Measurements from ENCODE around the gene PPT1.

PPT1 gene

GRCh38 chr1:40067851-40068250 lies 29.2 kb downstream of the PPT1 start:
- Histone ChIP-seq H3K4me1 (ENCODE audit: low read length) (peaks cover 28% of the 10 kb centered on the region), H3K4me3 (ENCODE audit: low read length) (no peak overlapping the region), H3K79me2 (ENCODE audit: low read length) (peaks cover 21% of the 10 kb centered on the region; the same call in 1 of the 2 replicates), H3K36me3 (replicated peaks; ENCODE audit: insufficient read depth, low read length) (peaks cover 15% of the 10 kb centered on the region), H3F3A (ENCODE audit: insufficient read depth, low read length) (peaks cover 20% of the 10 kb centered on the region), H3K27me3 (replicated peaks; ENCODE audit: insufficient read depth, low read length) (no peaks in the 10 kb centered on the region), H3K27ac (ENCODE audit: low read length) (no peak overlapping the region), H2AFZ (ENCODE audit: low read length) (no peak overlapping the region), H3K9ac (ENCODE audit: low read length) (no peak overlapping the region), H4K20me1 (ENCODE audit: insufficient read depth, low read length) (no peaks in the 10 kb centered on the region), H3K4me2 (ENCODE audit: low read depth, low read length) (no peak overlapping the region), H3K9me3 (replicated peaks; ENCODE audit: insufficient read depth, low read length) (no peaks in the 10 kb centered on the region), H3K9me2 (replicated peaks; ENCODE audit: insufficient read depth, low read length) (no peaks in the 10 kb centered on the region)
- DNase-seq, result no peak
- TF ChIP-seq EZH2 (optimal IDR thresholded peaks at IDR 0.05; ENCODE audit: low read depth, low read length) (no peak), CTCF (IDR thresholded peaks at IDR 0.05; ENCODE audit: low read length) (no peak), EZH2phosphoT487 (IDR thresholded peaks at IDR 0.05; ENCODE audit: low read length) (no peak)

GRCh38 chr1:40067023-40067422 lies 30.0 kb downstream of the PPT1 start:
- H3K27me3 ChIP-seq (replicated peaks; ENCODE audit: insufficient read depth, low read length), result no peaks in the 10 kb centered on the region
- H2AFZ ChIP-seq (ENCODE audit: low read length), result no peak overlapping the region
- H3K36me3 ChIP-seq (replicated peaks; ENCODE audit: insufficient read depth, low read length), result peaks cover 15% of the 10 kb centered on the region
- H3K4me3 ChIP-seq (ENCODE audit: low read length), result no peak overlapping the region
- TF ChIP-seq EZH2phosphoT487 (IDR thresholded peaks at IDR 0.05; ENCODE audit: low read length), result no peak
- TF ChIP-seq CTCF (IDR thresholded peaks at IDR 0.05; ENCODE audit: low read length), result no peak
- no peak for TF ChIP-seq EZH2 (optimal IDR thresholded peaks at IDR 0.05; ENCODE audit: low read depth, low read length)
- H3K27ac ChIP-seq (ENCODE audit: low read length), result no peak overlapping the region
- peaks cover 30% of the 10 kb centered on the region for H3K4me1 ChIP-seq (ENCODE audit: low read length)
- peaks cover 16% of the 10 kb centered on the region for H3F3A ChIP-seq (ENCODE audit: insufficient read depth, low read length)
- no peak overlapping the region for H3K9ac ChIP-seq (ENCODE audit: low read length)
- no peaks in the 10 kb centered on the region for H4K20me1 ChIP-seq (ENCODE audit: insufficient read depth, low read length)
- no peaks in the 10 kb centered on the region for H3K9me3 ChIP-seq (replicated peaks; ENCODE audit: insufficient read depth, low read length)
- peaks cover 27% of the 10 kb centered on the region for H3K79me2 ChIP-seq (ENCODE audit: low read length)
- no peak overlapping the region for H3K4me2 ChIP-seq (ENCODE audit: low read depth, low read length)
- no peaks in the 10 kb centered on the region for H3K9me2 ChIP-seq (replicated peaks; ENCODE audit: insufficient read depth, low read length)
- no peak for DNase-seq

- Histone ChIP-seq H3F3A (ENCODE audit: insufficient read depth, low read length) (peaks cover 26% of the 10 kb centered on the region), H3K79me2 (ENCODE audit: low read length) (peaks cover 48% of the 10 kb centered on the region), H3K9me2 (replicated peaks; ENCODE audit: insufficient read depth, low read length) (no peaks in the 10 kb centered on the region), H3K27ac (ENCODE audit: low read length) (peak overlapping the region; percentile 81), H3K4me1 (ENCODE audit: low read length) (peaks cover 51% of the 10 kb centered on the region), H3K4me2 (ENCODE audit: low read depth, low read length) (peak overlapping the region; percentile 13), H2AFZ (ENCODE audit: low read length) (no peak overlapping the region), H4K20me1 (ENCODE audit: insufficient read depth, low read length) (no peaks in the 10 kb centered on the region), H3K9me3 (replicated peaks; ENCODE audit: insufficient read depth, low read length) (no peaks in the 10 kb centered on the region), H3K36me3 (replicated peaks; ENCODE audit: insufficient read depth, low read length) (peaks cover 32% of the 10 kb centered on the region), H3K9ac (ENCODE audit: low read length) (no peak overlapping the region), H3K27me3 (replicated peaks; ENCODE audit: insufficient read depth, low read length) (no peaks in the 10 kb centered on the region), H3K4me3 (ENCODE audit: low read length) (no peak overlapping the region)
- TF ChIP-seq CTCF (IDR thresholded peaks at IDR 0.05; ENCODE audit: low read length), result no peak
- no peak for TF ChIP-seq EZH2 (optimal IDR thresholded peaks at IDR 0.05; ENCODE audit: low read depth, low read length)
- no peak for TF ChIP-seq EZH2phosphoT487 (IDR thresholded peaks at IDR 0.05; ENCODE audit: low read length)
- DNase-seq, result peak; percentile 57
Observed at GRCh38 chr1:40064797-40065499, 32.1 kb downstream of the PPT1 start.
